Stomach (tissue), 4 donors: ENCODE results near the gene THEMIS.

Experiments used
- CTCF ChIP-seq, 7 experiments: fragments of 450-650 bp in 4 of 7; fragments of 200-600 bp in 3 of 7; sonication (generic) in 3 of 7; IDR thresholded peaks; one replicate each; pipeline ENCODE4 v1.5.1; 2016 to 2019; ENCODE audit warnings: antibody characterized with exemption in 7 of 7, control low read depth in 2 of 7, mild to moderate bottlenecking in 1 of 7
- EP300 ChIP-seq: sonication (generic); formaldehyde crosslinking; IDR thresholded peaks from one replicate; pipeline ENCODE4 v1.6.1; 2017; ENCODE audit warnings: antibody characterized with exemption
- POLR2AphosphoS5 ChIP-seq, 3 donors: sonication (generic); formaldehyde crosslinking; IDR thresholded peaks; one replicate each; pipeline ENCODE4 v1.6.1; 2016; ENCODE audit warnings: antibody characterized with exemption in 3 of 3

- TF ChIP-seq CTCF (IDR thresholded peaks at IDR 0.05) (no peak), POLR2AphosphoS5 (IDR thresholded peaks at IDR 0.05) (no peak), EP300 (no peak)
Measured at GRCh38 chr6:127845242-127845641, 55.6 kb downstream of the THEMIS start.
